Ecto neural progenitor cell (in vitro differentiated cells): ENCODE results near the gene CAMK4.
A peak's percentile ranks its signal among the peaks of the same experiment; 100 is the strongest.

Source experiments
- DNase-seq: peaks from one replicate; pipeline ENCODE4 v3.0.0-alpha.2; 2018; ENCODE audit warnings: low spot score

CAMK4 gene

DNA sequence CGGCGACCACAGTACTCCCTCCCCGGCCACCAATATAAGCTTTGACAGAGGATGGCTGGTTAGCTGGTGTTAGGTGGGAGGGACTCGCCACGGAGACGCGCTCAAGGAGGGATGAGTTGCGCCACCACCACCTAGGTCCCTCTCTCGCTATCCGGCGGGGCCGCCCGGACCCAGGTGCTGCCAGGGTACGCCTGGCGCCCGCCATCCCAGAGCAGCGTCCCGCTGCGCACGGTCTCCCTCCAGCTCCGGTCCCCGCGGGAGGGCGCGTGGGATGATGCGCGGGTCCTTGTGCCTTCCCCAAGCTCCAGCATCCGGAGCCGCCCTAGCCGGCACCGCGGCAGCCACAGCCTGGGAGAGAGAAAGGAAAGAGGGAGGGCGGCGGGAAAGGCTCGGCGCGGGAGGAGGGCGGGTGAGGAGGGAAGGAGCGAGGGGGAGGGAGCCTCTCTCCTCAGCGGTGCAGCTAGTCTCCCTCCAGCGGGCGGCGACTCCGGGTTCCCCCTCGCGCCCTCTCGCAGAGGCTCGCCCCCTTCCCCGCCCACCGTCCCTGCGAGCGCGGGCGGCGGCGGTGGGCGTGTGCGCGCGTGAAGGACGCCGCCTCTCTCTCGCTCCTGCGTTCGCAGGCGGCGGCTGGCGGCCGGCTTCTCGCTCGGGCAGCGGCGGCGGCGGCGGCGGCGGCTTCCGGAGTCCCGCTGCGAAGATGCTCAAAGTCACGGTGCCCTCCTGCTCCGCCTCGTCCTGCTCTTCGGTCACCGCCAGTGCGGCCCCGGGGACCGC lies at the start of gene CAMK4:
TSS of gene CAMK4 (plus strand) at position 598 of the 774 bp plus-strand sequence. CDS start at position 698, 100 bp downstream.
- peak; percentile 87 for DNase-seq

DNA sequence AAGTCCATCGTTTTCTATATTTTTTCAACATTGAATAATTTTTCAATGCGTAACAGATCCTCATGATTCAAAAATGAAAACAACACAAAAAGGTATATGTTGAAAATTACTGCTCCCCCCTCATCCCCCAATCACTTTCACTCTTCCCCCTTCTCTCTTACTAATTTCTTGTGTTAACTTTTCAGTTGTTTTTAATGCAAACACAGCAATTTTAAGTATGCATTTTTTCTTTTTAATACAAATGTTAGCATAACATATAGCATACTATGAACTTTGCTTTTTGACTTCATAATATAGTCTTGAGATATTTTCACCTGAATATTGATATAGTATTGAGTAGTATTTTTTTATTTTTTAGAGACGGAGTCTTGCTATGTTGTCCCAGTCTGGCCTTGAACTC lies 41.1 kb upstream of the CAMK4 start:
- DNase-seq, result no peak

DNA sequence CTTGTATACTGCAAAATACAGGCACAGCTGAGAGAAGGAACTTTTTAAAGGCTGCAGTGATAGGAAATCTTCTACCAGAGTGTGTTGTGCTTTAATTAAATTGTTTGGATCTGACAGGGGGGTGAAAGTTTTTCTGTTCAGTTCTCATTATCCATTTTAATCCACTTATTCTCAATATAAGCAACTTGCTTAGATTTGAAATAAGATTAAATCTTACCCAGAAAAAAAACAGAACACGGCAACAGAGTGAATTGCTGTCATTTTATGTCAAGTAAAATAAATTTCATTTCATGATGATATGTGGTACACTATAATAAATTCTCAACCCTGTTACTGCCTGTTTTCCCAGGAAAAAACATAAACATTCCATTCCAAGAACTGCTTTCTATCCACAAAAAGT lies 37.1 kb upstream of the CAMK4 start:
- DNase-seq, result no peak

DNA sequence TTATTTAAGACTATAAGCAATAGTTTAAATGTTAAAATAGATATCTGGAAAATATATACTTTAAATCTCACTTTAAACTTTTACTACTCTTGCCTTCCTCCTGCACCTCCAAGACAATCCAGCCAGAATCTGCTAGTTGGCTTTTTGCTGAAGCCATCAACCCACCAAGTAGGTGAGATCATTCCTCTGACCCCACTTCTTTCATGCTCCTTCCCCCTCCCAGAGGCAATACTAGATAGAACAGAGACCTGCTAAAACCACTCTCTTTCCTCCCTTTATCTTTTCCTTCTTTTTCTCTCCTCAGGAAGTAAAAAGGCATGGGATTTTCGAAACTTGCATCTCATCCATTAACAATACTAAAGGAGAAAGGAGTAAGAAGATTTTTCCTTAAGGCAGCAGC lies 30.1 kb upstream of the CAMK4 start:
- no peak for DNase-seq

DNA sequence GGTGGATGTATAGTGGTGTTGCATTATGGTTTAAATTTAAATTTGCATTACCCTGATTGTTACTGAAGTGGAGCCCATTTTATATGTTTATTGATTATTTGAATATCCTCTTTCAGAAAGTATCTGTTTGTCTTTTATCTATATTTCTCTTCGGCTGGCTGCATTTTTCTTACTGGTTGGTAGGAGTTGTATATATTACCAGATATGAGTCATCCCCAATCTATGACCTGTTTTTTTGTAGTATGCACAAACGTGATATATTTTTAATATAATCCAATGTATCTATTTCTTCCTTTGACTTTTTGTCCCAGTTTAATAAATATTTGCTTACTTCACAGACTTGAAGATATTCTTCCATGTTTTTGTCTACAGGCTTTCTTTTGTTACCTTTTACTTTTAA lies 29.3 kb upstream of the CAMK4 start:
- DNase-seq, result no peak

DNA sequence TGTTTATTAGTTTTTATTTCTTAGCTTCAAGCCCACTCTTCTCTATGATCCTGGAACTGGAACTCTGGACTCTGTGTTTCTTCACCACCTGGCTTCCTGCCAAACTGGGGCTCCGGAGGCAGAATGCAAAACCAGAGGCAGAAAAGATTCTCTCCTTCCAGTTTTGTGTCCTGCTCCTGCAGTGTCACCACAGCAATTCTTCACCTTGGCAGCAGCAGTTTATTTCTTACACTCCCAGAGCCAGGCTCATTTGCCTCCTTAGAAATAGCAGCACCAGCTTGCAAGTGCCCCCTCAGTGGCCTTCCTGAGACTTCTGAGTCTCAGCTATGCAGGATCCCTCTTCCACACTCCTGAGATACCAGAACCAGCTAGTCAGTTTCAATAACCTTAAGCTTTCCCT lies 26.7 kb upstream of the CAMK4 start:
- no peak for DNase-seq

DNA sequence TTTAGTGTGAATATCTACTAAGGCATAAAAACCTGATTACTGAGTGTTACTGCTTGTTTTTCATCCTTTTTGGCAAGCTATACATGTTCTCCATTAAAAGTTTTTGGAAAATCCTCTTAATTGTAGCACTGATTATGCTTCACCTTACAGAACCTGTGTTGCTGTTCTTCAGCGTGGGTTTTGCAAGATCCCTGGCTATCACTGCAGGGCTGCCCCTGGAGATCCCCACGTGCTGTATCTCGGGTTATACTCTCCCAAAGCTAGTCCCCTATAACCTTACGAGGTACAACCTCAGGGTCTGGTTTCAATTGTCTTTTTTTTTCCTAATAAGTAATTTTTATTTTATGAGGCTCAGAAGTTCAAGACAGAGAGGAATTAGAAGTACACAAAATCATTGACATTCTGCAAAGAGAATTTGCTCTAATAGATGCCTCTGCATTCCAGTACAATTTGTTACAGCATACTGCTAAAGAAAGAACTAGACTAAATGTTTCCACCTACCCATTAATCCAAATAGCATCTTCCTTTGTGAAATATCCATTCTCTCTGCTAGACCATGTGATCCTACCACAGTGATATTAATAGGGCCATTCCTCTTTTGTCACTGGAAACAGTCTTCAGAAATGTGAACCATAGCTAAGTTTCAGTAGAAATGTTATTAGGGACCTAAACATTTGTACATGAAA lies 25.8 kb upstream of the CAMK4 start:
- DNase-seq, result no peak

DNA sequence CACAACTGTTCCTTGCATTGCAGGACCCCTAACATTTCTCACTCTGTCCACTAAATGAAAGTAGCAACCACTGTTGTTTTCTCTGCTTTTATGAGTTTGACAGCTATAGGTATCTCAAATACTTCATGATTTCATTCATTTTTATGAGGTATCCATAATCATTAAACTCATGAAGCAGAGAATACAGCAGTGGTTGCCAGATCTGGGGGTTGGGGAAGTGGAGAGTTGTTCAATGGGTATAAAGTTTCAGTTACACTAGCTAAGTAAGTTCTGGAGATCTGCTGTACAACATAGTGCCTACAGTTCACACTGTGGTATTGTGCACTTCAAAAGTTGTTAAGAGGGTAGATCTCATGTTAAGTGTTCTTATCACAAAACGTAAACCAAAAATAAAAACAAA lies 23.4 kb upstream of the CAMK4 start:
- DNase-seq, result no peak

DNA sequence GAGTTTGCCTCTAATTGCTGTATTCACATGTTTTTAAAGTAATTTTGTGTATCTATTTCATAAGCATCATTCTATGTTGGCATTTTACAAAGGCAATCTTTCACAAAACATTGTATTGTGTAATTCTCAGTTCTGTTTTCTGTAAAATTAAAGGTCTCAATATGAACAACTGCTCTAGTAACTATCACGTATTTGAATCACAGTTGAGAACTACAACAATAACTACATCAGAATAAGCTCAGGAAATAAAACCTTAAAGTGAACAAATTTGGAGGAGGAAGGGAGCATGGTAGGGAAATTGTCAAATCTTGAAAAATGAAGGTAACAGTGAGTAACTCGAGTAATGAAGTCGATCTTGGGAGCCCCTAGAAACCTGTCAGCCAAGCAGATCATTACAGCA lies 22.5 kb upstream of the CAMK4 start:
- no peak for DNase-seq

DNA sequence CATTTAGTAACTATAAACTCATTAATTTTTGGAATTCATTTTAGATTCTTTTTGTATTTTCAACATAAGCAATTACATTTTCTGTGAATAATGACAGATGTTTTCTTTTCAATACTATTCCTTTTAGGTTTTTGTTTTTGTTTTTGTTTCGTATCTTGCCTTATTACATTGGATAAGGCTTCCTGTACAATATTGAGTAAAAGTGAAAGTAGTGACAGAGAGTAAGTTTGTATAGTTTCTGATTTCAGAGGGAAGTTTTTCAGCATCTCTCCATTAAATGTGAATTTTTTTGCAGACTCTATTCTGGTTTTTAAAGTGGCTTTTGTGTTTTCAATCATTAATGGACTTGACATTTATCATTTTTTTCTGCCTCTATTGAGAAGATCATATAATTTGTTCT lies 12.8 kb upstream of the CAMK4 start:
- DNase-seq, result no peak

DNA sequence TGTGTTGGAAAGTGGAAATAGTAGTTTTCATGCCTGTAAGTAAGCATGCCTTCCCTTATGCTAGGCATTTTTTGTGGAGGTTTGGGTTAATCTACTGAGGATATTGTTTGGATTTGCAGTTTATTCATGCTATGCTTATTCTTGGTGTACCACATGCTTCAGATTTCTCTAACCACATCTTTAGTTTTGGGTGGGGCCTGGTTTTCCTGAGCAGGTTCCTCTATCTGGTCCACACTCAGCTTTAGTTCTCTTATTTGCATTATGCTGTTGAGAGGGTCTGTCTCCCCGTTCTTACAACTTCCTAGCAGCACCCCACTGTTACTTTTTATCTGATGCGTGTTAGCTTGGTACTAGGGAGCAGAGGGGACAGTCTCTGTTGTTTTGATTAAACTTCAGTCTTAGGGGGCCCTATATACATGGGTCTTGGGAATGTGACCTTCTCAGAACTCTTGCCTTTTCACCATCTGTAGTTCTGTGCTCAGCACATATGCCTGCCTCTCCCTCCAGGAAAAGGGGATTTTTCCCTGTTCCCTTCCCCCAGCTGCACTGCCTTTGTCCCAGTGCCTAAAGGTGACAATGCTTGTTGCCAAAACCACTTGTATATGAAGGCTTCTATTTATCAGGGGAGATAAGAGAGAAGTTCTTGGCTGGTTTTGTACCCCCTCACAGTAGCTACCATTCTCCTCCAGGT lies 10.0 kb upstream of the CAMK4 start:
- no peak for DNase-seq

DNA sequence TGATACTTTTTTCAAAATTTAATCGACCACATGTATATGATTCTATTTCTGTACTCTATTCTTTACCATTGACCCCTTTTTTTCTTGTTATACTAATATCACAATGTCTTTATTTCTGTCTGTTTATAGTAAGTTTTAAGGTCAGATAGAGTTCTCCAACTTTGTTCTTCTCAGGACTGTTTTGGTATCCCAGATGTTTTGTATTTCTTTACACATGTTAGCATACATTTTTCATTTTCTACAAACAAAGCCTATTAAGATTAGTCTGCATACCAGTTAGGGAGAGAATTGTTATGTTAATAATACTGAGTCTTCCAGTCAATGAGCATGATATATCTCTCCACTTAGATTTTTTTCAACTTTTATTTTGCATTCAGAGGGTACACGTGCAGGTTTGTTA lies 8.2 kb upstream of the CAMK4 start:
- DNase-seq, result no peak

DNA sequence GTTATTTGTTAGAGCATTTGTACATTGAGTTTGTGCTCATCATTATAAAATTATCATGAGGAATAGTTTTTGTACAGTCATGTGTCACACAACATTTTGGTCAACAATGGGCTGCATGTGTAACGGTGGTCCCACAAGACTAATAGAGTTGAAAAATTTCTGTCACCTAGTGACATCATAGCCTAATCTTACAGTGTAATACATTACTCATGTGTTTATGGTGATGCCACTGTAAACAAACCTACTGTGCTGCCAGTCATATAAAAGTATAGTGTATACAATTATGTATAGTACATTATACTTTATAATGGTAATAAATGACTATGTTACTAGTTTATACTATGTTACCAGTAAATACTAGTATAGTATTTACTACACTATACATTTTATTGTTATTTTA lies 3.0 kb upstream of the CAMK4 start:
- DNase-seq, result no peak

DNA sequence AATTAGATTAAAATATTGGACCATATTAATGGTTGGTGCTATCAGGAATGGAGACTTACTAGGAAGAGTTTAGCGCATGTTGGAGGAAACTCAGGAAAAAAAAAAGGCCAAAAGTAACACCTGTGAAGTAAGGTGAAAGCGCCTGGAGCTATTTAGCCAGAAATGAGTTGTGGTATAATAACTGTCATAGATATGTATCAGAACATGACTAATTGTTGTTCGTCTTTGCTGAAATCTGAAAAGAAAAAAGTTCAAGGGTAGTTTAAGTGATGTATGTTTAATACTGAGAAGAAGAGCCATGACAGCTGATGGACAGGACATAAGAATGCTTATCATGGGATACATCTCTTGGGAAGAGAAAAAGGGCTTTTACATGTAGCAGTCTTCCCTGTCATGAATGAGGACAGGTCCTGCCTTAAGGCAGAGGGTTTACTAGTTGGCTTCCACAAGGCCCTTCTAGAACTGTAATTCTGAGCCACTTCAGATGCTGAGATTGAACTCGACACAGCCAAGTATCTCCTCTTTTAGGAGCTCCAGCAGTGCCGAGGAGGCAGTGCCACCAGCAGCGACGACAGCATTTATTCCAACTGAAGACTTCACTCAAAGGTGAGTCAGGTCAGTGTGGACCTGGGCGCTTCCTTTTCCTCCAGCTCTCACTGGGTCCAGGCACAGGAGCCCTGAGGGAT lies 940 bp upstream of the CAMK4 start:
- no peak for DNase-seq

DNA sequence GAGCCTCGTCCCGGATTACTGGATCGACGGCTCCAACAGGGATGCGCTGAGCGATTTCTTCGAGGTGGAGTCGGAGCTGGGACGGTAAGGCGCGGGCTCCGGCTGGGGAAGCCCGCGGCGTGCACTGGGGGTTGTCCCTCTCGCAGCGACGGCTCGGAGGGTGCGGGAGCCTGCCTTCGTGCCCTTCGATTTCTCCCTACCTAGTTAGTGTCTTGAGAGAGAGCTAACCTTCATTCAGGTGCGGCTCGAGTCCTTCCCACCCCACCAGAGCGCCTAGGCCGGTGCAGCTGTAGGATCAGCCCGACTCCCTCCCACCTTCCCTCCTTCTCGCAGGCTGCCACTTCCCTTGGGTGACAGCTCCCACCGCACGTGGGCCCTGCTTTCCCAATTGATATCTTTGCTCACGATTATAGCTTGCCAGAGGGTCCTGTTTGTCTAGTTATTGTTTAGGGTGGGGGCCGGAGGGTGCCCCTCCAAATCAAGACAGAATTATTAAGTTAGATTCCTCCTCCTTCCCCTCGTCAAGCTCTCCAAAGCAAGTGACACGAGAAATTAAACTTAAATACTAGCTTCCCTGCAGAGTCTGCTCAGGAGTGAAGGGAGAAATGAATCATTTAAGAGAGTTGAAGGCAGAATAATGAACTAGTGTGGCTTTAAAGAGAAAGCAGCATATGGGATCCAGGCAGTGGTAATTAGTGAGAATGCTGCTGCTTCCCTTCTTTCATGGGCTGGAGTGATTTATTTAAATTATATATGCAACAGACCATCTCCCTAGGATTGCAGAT lies 569 bp downstream of the CAMK4 start:
- DNase-seq, result no peak

DNA sequence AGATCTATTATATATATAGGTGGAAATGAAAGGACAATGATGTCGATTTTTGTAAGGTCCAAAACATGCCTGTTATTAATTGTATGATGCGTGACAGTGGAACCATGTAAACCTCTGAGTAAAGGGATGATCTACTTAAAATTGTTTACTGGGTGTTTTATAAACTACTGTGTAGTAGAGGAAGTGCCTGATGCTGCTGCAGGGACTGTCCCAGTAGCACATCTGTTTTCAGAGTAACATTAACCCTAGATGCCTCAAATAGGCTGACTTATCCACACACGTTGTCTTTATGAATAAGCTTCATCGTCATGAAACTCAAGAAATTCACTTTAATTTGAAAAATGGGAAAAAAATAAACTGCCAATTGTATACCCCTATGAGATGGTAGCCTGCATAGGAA lies 1.7 kb downstream of the CAMK4 start:
- no peak for DNase-seq

DNA sequence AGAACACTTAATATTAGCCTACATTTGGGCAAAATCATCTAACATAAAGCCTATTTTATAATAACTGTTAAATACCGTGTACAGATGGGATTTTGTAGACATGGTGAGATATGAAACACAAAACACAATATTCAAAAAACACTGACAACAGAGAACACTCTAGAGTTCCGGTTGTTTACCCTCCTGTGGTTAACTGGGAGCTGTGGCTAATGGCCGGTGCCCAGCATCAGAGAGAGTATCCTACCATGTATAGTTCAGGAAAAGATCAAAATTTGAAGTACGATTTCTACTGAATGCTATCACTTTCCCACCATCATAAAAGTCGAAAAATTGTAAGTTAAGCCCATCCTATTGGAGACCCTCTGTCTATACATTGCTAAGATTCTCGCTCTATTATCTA lies 2.4 kb downstream of the CAMK4 start:
- DNase-seq, result no peak

DNA sequence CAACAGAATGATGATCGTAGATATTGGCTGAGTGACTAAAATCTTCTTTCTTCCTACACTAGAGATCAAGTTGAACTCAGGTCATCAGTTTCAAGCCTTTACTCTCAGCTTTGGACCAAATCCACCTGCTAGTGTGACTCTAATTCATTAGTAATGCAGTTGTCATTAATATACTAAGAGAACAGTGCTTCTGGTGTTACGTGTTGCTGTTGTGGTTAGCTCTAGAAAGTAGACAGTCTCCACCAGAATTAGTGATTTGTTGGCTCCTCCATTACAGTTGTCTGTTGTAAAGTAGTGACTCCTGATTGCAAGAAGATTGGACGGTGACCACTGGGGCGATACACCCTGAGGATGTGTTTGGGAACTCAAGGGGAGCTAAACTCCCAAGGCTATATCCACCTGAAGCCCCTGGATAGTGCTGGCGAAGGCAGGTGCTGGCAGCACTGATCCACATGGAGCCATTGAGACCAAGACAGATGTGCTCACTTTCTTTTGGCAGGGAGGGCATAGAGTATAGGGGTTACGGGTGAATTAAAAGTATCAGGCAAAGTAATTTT lies 3.1 kb downstream of the CAMK4 start:
- no peak for DNase-seq

DNA sequence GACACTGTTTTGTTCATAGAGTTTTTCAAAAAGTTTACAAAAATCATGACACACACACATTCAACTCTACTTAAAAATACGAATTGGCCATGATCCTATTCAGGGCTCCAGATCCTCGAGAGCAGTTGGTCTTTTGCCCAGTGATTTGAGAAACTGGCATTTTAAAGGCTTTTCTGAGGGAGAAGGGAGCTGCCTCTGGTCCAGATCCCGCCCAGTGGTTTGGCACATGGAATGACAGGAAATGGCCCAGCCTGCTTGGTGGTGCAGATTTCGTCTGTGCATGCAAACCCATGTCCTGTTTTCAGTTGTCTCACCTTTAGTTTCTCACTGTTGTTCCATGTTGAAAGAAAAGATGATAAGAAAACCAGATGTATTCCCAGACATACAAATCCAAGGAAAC lies 3.6 kb downstream of the CAMK4 start:
- no peak for DNase-seq

DNA sequence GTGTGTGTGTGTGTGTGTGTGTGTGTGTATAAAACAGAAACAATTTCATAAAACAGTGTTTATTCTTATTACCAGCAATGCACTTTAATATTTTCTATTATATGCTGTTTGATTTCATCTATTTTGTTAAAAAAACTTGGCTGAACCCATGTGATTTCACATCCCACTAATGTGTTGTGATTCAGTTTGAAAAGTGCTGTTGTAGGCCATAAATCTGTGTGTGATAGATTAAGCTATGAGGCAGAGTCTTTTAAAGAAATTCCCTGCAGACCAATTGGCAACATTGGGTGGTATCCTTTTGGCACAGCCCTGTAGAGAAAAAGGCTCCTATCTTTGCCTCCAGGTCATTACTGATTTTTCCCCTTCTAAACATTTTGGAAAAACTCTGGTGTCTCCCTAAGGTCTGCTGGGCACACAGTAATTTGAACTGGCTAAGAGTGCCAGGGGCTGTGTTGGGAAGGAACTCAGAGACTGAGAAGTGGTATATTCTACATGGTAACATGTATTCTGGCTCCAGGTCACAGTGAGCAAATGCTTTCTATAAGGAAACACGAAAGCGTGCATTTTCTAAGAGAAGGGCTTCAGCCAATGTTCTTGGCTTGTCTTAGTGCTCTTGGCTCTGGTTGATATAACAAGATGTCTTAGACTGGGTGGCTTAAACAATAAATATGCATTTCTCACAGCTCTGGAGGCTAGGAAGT lies 4.5 kb downstream of the CAMK4 start:
- DNase-seq, result no peak
